GM19438 (cell line): ENCODE measurements around the gene BCL6B.

Source experiments
- ATAC-seq: cut with Tn5 transposase; IDR thresholded peaks from one replicate; pipeline ENCODE4 v1.9.1; 2021; ENCODE audit warnings: low read depth; ENCODE audit not compliant: unreplicated experiment

Gene BCL6B

DNA sequence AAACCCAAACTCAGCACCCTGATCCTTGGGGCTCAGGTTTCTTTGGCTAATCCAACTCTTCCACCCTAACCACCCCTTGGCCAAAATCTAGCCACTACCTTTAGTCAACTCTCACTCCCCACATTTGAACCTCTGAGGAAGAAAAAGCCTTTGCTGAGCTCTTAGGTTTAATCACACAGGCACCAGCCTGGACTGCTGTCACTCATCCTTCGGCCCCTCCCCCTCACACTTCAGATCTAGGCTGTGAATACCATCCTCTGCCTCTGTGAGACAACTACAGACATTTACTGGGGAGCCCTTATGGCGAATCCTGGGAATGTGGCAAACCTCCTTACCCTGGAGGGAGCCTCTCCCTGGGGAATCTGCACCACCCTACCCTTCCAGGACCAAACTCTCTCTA, 15.7 kb upstream of the BCL6B start:
- ATAC-seq = no peak

DNA sequence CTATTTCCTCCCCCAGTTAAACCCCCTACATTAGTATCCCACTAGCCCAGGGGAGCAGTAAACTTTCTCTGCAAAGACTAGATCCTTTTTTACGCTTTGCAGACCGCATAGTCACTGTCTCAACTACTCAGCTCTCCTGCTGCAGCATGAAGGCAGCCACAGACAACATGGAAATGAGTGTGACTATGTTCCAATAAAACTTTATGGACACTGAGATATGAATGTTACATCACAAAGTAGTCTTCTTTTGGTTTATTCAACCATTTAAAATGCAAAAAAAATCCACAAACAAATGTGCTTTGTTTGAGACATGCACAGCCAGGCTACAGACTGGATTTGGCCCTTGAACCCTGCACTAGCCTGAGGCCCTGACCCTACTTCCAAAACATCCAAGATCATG, 12.3 kb upstream of the BCL6B start:
- ATAC-seq = no peak

DNA sequence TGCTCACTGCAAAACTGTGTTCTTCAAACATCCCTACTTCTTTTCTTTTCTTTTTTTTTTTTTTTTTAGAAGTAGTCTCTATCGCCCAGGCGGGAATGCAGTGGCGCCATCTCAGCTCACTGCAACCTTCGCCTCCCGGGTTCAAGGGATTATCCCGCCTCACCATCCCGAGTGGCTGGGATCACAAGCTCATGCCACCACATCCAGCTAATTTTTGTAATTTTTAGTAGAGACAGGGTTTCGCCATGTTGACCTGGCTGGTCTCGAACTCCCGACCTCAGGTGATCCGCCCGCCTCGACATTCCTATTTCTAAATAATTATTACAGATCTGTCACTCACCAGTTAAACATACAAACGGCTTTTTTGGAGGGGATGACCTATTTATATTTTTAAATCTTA, 11.4 kb upstream of the BCL6B start:
- ATAC-seq = no peak

DNA sequence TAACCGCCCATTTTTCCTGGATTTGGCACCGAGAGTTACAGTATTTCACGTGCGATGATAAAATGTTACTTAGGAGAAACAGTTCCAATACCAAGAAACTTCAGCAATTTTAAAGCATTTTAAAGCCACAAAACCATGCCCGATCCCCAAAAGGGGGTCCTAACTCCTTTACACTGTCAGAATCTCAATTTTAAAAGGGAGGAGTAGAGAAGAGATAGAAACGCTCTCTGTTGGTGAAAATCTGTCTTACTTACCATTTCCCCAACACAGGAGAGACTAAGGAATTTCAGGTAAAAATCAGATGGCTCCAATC, 11.0 kb upstream of the BCL6B start:
- ATAC-seq = no peak

DNA sequence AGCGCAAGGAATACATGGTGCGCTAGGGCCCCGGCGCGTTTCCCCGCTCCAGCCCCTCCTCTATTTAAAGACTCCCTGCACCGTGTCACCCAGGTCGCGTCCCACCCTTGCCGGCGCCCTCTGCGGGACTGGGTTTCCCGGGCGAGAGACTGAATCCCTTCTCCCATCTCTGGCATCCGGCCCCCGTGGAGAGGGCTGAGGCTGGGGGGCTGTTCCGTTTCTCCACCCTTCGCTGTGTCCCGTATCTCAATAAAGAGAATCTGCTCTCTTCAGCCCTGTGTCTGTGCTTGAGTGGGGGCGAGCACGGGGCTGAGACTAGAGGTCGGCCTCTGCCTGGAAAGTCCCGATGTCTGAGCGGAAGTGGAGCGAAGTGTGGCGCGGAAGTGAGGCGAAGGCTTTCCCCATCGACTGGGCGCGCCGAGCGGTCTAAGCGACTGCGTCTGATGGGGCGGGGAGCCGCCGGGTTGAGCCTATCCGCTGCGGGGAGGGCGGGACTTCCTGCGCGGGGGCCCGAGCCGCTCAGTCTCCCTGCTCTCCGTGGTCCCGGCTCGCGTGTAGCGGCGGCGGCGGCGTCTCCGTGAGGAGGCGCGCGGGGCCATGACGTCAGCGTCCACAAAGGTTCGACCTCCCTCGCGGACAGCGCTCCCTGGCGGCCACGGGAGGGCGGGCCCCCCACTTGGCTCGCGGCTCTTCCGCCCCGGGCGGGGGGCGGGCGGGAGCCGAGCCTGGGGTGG, 8.4 kb upstream of the BCL6B start:
- ATAC-seq = peak; percentile 71

DNA sequence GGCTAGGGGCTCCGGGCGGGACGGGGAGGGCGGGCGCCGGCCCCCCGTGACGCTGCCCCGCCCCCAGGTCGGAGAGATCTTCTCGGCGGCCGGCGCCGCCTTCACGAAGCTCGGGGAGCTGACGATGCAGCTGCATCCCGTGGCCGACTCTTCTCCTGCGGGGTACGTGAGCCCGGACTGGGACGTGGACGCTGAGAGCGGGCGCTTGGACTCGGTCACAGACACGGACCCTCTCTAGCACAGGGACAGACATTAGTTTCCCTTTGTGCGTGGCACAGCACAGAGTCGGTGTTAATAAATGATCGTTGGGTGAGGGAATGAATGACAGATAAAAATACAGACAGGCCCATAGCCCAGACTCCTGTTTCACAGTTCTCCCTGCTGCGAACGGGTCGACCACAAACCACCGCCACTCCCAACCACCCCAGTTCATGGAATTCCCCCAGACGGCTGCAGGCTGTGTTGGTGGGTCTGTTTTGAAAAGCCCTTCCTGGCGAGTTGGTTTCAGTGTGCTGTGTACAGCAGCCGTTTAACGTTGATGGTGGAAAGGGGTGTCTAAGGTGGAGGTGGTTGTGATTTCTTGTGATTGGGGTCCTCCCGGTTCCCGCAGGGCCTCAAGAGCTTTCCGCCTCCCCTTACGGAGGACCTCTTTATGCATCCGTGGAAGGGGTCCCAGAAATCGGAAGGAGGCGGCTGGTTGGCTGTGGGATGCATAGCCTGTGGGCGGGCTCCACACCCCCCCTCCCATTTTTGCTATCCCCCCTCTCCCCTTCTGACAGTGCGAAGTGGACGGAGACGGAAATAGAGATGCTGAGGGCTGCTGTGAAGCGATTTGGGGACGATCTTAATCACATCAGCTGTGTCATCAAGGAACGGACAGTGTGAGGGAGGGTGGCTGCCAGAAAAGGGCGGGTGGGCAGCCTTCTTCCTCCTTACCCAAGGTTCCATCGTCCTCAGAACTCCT, 7.6 kb upstream of the BCL6B start:
- peak; percentile 23 for ATAC-seq

DNA sequence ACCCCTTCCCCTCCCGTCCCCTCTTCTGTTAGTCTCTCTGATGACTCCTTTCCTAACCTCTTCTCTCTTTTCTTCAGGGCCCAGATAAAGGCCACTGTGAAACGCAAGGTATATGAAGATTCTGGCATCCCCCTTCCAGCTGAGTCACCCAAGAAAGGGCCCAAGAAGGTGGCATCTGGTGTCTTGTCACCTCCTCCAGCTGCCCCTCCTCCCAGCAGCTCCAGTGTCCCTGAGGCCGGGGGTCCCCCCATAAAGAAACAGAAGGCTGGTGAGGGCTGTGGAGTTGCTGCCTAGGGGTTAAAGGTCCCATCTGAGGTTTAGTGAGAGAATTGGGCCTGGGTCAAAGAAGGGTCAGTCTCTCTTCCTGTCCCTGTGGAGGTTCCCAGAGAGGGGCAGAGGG, 6.4 kb upstream of the BCL6B start:
- no peak for ATAC-seq

- ATAC-seq = no peak
These were observed 5.7 kb upstream of the BCL6B start for GRCh38 chr17:7016886-7017826.

GRCh38 chr17:7017827-7018200, 5.0 kb upstream of the BCL6B start:
- ATAC-seq = no peak

GRCh38 chr17:7018331-7018964, 4.4 kb upstream of the BCL6B start:
- ATAC-seq = no peak

- ATAC-seq = no peak
These were observed 3.5 kb upstream of the BCL6B start for GRCh38 chr17:7019367-7019766.

GRCh38 chr17:7019839-7020519, 2.9 kb upstream of the BCL6B start:
- no peak for ATAC-seq

- ATAC-seq = no peak
These were observed 1.8 kb upstream of the BCL6B start for GRCh38 chr17:7020894-7021664.

DNA sequence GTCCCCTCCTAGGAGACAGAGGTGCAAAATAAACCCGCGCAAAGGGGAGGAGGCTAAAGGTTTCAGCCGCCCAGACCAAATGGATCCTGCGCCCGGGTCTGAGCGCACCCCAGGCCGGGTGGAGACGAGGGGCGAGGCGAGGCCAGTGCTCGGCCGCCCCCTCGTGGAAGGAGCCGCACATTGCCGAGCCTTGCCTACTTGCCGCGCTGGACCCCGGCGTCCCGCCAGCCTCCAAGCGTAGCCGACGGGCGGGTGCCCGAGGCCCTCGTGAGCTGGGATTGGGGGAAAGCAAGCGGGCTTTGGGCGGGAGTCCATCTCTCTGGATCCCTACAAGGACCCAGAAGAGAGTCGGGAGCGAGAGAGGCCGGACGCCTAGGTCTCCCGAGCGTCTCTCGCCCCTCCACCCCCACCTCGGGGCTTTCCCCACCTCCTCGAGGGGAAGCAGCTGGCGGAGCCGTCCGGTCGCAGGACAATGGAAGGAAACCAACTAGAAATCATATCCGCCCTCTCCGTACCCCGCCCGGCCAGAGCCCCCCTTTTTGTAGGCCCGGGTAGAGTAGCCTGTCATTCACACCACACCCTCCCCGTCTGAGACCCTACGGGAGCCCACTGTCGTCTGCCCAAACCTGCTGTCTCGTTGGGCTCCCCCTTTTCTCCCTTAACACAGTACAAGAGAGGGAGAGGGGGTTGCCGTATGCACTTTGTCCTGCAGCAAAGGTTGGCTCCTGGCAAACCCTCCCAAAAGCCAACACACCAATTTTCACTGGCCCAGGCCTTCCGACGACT, 664 bp upstream of the BCL6B start:
- peak; percentile 59 for ATAC-seq

DNA sequence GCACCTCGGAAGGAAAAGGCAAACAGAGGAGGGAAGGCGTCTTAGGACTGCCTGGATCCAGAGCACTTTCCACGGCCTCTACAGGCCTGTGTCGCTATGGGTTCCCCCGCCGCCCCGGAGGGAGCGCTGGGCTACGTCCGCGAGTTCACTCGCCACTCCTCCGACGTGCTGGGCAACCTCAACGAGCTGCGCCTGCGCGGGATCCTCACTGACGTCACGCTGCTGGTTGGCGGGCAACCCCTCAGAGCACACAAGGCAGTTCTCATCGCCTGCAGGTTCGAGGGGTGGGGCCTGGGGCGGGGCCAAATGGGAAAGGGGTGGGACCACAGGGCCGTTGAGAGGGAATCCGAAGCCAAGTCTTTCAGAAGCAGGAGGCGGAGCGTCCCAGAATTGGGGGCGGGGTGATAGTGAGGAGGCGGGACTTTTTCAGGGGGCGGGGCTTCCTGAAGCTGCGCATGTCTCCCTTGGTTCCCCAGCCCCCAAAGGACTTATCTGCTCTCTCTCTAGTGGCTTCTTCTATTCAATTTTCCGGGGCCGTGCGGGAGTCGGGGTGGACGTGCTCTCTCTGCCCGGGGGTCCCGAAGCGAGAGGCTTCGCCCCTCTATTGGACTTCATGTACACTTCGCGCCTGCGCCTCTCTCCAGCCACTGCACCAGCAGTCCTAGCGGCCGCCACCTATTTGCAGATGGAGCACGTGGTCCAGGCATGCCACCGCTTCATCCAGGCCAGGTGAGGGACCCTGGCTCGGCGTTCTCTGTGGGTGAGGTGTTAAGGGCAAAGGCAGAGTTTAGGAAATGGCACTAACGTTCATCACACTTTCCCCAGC, 939 bp downstream of the BCL6B start:
- no peak for ATAC-seq

DNA sequence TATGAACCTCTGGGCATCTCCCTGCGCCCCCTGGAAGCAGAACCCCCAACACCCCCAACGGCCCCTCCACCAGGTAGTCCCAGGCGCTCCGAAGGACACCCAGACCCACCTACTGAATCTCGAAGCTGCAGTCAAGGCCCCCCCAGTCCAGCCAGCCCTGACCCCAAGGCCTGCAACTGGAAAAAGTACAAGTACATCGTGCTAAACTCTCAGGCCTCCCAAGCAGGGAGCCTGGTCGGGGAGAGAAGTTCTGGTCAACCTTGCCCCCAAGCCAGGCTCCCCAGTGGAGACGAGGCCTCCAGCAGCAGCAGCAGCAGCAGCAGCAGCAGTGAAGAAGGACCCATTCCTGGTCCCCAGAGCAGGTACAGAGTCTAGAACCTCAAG, 1.5 kb downstream of the BCL6B start:
- ATAC-seq = no peak

DNA sequence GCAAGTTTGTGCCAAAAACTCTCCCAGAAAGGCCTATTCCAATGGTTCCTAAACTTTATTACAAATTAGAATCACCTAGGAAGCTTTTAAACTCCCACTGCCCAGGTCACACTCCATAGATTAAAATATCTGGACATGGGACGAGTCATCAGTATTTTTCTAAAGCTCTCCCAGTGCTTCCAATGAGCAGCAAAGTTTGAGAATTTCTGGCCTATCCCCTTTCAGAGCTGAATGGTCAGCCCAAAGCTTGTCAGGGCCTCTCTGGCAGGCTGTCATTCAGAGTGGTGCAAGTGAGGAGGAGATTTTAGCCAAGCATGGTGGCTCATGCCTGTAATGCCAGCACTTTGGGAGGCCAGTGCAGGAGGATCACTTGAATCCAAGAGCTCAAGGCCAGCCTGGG, 2.4 kb downstream of the BCL6B start:
- no peak for ATAC-seq
